Neural progenitor cell (in vitro differentiated cells): ENCODE measurements around the gene GMIP. TPM values are rescaled to one million over a fixed set of nuclear protein-coding genes. Genes with fewer than 3 reads are reported as not detected.

ENCODE experiments used
- DNase-seq: peaks from one replicate; pipeline ENCODE4 v3.0.0-alpha.2; 2016; ENCODE audit warnings: low spot score
- H2AFZ ChIP-seq: fragments of 200-600 bp; sonication (generic); replicated peaks from 2 replicates; pipeline ENCODE4 v1.6.1; 2016; ENCODE audit warnings: antibody characterized with exemption
- H3F3A ChIP-seq: fragments of 200-600 bp; sonication (generic); 2 replicates; pipeline ENCODE4 v1.6.1; 2016; ENCODE audit warnings: antibody characterized with exemption, low read depth
- H3K27ac ChIP-seq: fragments of 200-600 bp; sonication (generic); 2 replicates; pipeline ENCODE4 v1.5.1; 2016; ENCODE audit warnings: mild to moderate bottlenecking
- H3K27me3 ChIP-seq: fragments of 200-600 bp; sonication (generic); 2 replicates; pipeline ENCODE4 v1.6.1; 2016; ENCODE audit warnings: mild to moderate bottlenecking, moderate library complexity
- H3K36me3 ChIP-seq: fragments of 200-600 bp; sonication (generic); 2 replicates; pipeline ENCODE4 v1.5.1; 2016
- H3K4me1 ChIP-seq: fragments of 200-600 bp; sonication (generic); 2 replicates; pipeline ENCODE4 v1.6.1; 2016; ENCODE audit warnings: mixed run types
- H3K4me2 ChIP-seq: fragments of 200-600 bp; sonication (generic); 2 replicates; pipeline ENCODE4 v1.6.1; 2016
- H3K4me3 ChIP-seq: fragments of 200-600 bp; sonication (generic); 2 replicates; pipeline ENCODE4 v1.5.1; 2016
- H3K79me2 ChIP-seq: fragments of 200-600 bp; sonication (generic); 2 replicates; pipeline ENCODE4 v1.6.1; 2016; ENCODE audit warnings: low read depth
- H3K9ac ChIP-seq: fragments of 200-600 bp; sonication (generic); 2 replicates; pipeline ENCODE4 v1.6.1; 2016
- H3K9me3 ChIP-seq: fragments of 200-600 bp; sonication (generic); 2 replicates; pipeline ENCODE4 v1.5.1; 2016; ENCODE audit warnings: low read depth
- H4K20me1 ChIP-seq: fragments of 200-600 bp; sonication (generic); 2 replicates; pipeline ENCODE4 v1.6.1; 2016; ENCODE audit warnings: low read depth
- H3K27ac Mint-ChIP-seq: 3 replicates; pipeline ENCODE4 v1.8.0; 2021; ENCODE audit warnings: mixed read lengths
- H3K27me3 Mint-ChIP-seq: 2 replicates; pipeline ENCODE4 v1.8.0; 2022; ENCODE audit warnings: low read depth, mild to moderate bottlenecking, inconsistent platforms, moderate library complexity, mixed read lengths; ENCODE audit not compliant: insufficient read depth
- H3K36me3 Mint-ChIP-seq: 3 replicates; pipeline ENCODE4 v1.8.0; 2021; ENCODE audit warnings: mixed read lengths
- H3K4me1 Mint-ChIP-seq: 3 replicates; pipeline ENCODE4 v1.8.0; 2021; ENCODE audit warnings: mixed read lengths
- H3K4me3 Mint-ChIP-seq: 3 replicates; pipeline ENCODE4 v1.8.0; 2021; ENCODE audit warnings: mild to moderate bottlenecking, moderate library complexity, mixed read lengths
- H3K9me3 Mint-ChIP-seq: 3 replicates; pipeline ENCODE4 v1.8.0; 2020; ENCODE audit warnings: mixed read lengths
- EZH2 ChIP-seq: fragments of 200-600 bp; sonication (generic); IDR thresholded peaks from 2 replicates; pipeline ENCODE4 v1.6.1; 2017; ENCODE audit warnings: antibody characterized with exemption, mild to moderate bottlenecking, moderate library complexity
- EZH2phosphoT487 ChIP-seq: fragments of 200-600 bp; sonication (generic); IDR thresholded peaks from 2 replicates; pipeline ENCODE4 v1.6.1; 2017; ENCODE audit warnings: antibody characterized with exemption
- total RNA-seq: library from RNA; depleted of rRNA; stranded (reverse); fragments of >200 nt; gene quantifications from 2 replicates; pipeline ENCODE4 v1.2.3, GENCODE V29; 2015; ENCODE audit warnings: low replicate concordance
- TF ChIP-seq, protein P1 (sequence below): fragments of 200-600 bp; sonication (generic); IDR thresholded peaks from 2 replicates; pipeline ENCODE4 v1.5.1; 2017; ENCODE audit warnings: antibody characterized with exemption, mild to moderate bottlenecking

The GMIP gene
- total RNA-seq, 1 donor from 2014 or later = 6.4 TPM

DNA sequence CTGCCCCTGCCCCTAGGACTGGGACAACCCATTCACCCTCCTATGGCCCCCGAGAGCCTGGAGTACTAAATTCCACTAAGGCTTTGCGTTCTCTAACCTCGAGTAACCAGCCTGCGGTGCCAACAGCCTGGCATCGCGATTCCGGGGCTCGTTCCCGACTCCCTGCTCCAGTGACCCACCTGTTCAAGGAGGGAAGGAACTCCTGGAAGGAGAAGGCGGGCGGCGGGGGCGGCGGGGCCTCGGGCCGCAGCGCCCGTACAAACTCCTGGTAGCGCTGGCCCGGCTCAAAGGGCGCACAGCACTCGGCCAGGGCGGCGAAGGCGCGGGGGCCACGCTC is 6.3 kb downstream of the GMIP start:
- Histone ChIP-seq H3K27me3 (no peaks in the 10 kb centered on the region), H3K79me2 (no peaks in the 10 kb centered on the region), H3K4me2 (no peak overlapping the region), H4K20me1 (no peaks in the 10 kb centered on the region), H3K27ac (no peak overlapping the region), H3K4me1 (no peaks in the 10 kb centered on the region), H3F3A (no peaks in the 10 kb centered on the region), H3K36me3 (no peaks in the 10 kb centered on the region), H3K9me3 (no peaks in the 10 kb centered on the region), H2AFZ (no peak overlapping the region), H3K4me3 (no peak overlapping the region), H3K9ac (no peak overlapping the region)
- H3K36me3 Mint-ChIP-seq = peaks cover 18% of the 10 kb centered on the region
- peaks cover 3% of the 10 kb centered on the region for H3K4me1 Mint-ChIP-seq
- peaks cover 4% of the 10 kb centered on the region for H3K27me3 Mint-ChIP-seq
- H3K9me3 Mint-ChIP-seq = no peaks in the 10 kb centered on the region
- no peak for TF ChIP-seq EZH2
- TF ChIP-seq, protein P1, sequence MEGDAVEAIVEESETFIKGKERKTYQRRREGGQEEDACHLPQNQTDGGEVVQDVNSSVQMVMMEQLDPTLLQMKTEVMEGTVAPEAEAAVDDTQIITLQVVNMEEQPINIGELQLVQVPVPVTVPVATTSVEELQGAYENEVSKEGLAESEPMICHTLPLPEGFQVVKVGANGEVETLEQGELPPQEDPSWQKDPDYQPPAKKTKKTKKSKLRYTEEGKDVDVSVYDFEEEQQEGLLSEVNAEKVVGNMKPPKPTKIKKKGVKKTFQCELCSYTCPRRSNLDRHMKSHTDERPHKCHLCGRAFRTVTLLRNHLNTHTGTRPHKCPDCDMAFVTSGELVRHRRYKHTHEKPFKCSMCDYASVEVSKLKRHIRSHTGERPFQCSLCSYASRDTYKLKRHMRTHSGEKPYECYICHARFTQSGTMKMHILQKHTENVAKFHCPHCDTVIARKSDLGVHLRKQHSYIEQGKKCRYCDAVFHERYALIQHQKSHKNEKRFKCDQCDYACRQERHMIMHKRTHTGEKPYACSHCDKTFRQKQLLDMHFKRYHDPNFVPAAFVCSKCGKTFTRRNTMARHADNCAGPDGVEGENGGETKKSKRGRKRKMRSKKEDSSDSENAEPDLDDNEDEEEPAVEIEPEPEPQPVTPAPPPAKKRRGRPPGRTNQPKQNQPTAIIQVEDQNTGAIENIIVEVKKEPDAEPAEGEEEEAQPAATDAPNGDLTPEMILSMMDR = no peak
- no peak for TF ChIP-seq EZH2phosphoT487
- H3K4me3 Mint-ChIP-seq = no peak overlapping the region
- no peak for DNase-seq
- no peak overlapping the region for H3K27ac Mint-ChIP-seq

DNA sequence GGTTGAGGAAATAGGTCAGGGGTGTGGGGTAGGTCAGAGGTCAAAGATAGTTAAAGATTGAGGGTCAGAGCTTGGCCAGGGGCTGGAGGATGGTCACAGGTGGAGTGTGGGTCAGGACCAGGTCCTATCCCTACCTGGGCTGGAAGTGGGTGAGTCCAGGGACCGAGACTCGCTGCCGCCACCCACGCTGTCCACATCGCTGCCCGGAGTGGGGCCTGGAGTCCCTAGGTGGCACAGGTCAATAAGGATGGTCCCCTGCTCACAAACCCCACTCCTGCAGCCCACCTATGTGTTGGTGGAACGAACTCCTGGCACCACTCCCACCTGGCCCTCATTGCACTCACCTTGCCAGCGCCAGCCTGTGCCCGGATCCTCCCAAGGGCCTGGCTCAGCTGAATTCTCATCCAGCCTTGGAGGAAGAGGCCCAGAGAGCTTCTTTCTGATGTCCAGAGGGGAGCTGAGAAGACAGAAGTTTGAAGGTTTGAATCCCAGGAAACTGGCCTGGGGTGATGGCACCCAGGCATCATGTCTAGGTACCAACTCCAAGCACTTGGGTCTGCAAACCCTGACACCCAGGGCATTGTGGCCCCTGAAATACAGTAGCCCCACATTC is 6.8 kb downstream of the GMIP start:
- Mint-ChIP-seq H3K9me3 (no peaks in the 10 kb centered on the region), H3K27me3 (peaks cover 4% of the 10 kb centered on the region), H3K27ac (no peak overlapping the region), H3K4me1 (no peaks in the 10 kb centered on the region), H3K36me3 (peaks cover 18% of the 10 kb centered on the region), H3K4me3 (no peak overlapping the region)
- Histone ChIP-seq H3K4me3 (no peak overlapping the region), H3K9me3 (no peaks in the 10 kb centered on the region), H2AFZ (no peak overlapping the region), H3K4me2 (no peak overlapping the region), H3K27me3 (no peaks in the 10 kb centered on the region), H3K79me2 (no peaks in the 10 kb centered on the region), H3F3A (no peaks in the 10 kb centered on the region), H3K36me3 (no peaks in the 10 kb centered on the region), H4K20me1 (no peaks in the 10 kb centered on the region), H3K27ac (no peak overlapping the region), H3K4me1 (no peaks in the 10 kb centered on the region), H3K9ac (no peak overlapping the region)
- DNase-seq = no peak
- no peak for TF ChIP-seq EZH2
- no peak for TF ChIP-seq EZH2phosphoT487

DNA sequence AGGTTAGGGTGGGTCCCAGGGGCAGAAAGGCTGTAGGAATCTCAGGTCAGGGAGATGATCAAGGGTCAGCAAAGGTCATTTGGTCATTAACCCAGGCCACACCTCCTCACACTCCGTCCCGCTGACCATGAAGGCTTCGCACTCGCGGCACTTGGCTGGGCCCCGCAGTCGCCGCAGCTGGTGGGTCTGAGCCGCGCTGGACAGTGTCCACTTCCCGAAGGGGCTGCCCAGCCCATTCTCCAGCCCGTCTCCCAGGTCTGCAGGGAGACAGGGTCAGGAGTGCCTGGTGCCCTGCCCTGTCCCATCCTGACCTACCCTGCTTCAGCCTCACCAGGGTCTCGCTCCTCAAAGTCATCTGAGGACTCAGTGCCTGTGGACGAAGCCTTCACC is 8.1 kb downstream of the GMIP start:
- H3K9me3 Mint-ChIP-seq = no peaks in the 10 kb centered on the region

More for the DNA sequence above, 8.1 kb downstream of the GMIP start:
- peaks cover 4% of the 10 kb centered on the region for H3K27me3 Mint-ChIP-seq
- DNase-seq = no peak
- TF ChIP-seq, protein P1 = no peak
- TF ChIP-seq EZH2phosphoT487 (no peak), EZH2 (no peak)
- Histone ChIP-seq H3K36me3 (no peaks in the 10 kb centered on the region), H2AFZ (no peak overlapping the region), H3K9me3 (no peaks in the 10 kb centered on the region), H3K4me3 (no peak overlapping the region), H4K20me1 (no peaks in the 10 kb centered on the region), H3K27ac (no peak overlapping the region), H3F3A (no peaks in the 10 kb centered on the region), H3K27me3 (no peaks in the 10 kb centered on the region), H3K9ac (no peak overlapping the region), H3K4me2 (no peak overlapping the region), H3K79me2 (no peaks in the 10 kb centered on the region), H3K4me1 (no peaks in the 10 kb centered on the region)
- H3K27ac Mint-ChIP-seq = no peak overlapping the region
- H3K36me3 Mint-ChIP-seq = peaks cover 18% of the 10 kb centered on the region
- H3K4me1 Mint-ChIP-seq = no peaks in the 10 kb centered on the region
- no peak overlapping the region for H3K4me3 Mint-ChIP-seq
